Peyer's patch (tissue), 4 donors: ENCODE results near the gene PKN1.

ENCODE experiments used
- POLR2A ChIP-seq, 2 donors: fragments of 450-650 bp; IDR thresholded peaks; one replicate each; pipeline ENCODE4 v1.5.1; 2017; ENCODE audit warnings: antibody characterized with exemption in 2 of 2, mild to moderate bottlenecking in 2 of 2, moderate library complexity in 2 of 2
- TF ChIP-seq, protein P1 (sequence below), 6 experiments: fragments of 450-650 bp in 4 of 6; fragments of 200-600 bp in 2 of 6; sonication (generic) in 1 of 6; IDR thresholded peaks; one replicate each; pipeline ENCODE4 v1.5.1; 2017 to 2019; ENCODE audit warnings: antibody characterized with exemption in 6 of 6, mild to moderate bottlenecking in 3 of 6, moderate library complexity in 1 of 6

- no peak for TF ChIP-seq POLR2A (IDR thresholded peaks at IDR 0.05)
- TF ChIP-seq, protein P1, sequence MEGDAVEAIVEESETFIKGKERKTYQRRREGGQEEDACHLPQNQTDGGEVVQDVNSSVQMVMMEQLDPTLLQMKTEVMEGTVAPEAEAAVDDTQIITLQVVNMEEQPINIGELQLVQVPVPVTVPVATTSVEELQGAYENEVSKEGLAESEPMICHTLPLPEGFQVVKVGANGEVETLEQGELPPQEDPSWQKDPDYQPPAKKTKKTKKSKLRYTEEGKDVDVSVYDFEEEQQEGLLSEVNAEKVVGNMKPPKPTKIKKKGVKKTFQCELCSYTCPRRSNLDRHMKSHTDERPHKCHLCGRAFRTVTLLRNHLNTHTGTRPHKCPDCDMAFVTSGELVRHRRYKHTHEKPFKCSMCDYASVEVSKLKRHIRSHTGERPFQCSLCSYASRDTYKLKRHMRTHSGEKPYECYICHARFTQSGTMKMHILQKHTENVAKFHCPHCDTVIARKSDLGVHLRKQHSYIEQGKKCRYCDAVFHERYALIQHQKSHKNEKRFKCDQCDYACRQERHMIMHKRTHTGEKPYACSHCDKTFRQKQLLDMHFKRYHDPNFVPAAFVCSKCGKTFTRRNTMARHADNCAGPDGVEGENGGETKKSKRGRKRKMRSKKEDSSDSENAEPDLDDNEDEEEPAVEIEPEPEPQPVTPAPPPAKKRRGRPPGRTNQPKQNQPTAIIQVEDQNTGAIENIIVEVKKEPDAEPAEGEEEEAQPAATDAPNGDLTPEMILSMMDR (IDR thresholded peaks at IDR 0.05): no peak
Observed at GRCh38 chr19:14428882-14429416, 4.2 kb upstream of the PKN1 start.
